ENCODE data around the gene TMEM176B. TPM values are rescaled to one million over a fixed set of nuclear protein-coding genes. Genes with fewer than 3 reads are reported as not detected.
"Not testable (repeated sequence)": the region's sequence is repeated elsewhere in the genome, so short reads cannot be mapped to it uniquely, and the experiment has no call there.

Gene TMEM176B
- total RNA-seq, 2 experiments from 2014 or later: not detected

DNA sequence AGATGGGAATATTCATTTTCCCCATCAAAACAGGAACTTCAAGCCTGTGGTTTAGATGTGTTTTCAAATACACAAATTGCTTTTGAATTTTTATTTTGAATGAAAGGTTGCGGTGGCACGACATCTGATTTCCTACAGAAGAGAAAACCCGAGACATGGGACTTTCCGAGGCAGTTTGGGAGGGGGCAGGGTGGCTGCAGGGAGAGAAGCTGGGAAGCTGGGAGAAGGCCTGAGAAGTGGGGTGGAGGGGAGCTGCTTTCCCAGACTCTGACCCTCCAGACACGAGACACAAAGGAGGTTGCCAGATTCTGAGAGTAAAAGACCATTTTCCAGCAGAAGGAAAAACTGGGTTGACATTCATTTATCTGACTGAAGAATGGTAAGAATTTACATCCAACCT is 20.0 kb upstream of the TMEM176B start:
- no peaks in the 10 kb centered on the region for H3K36me3 Mint-ChIP-seq (ENCODE audit: low read depth)
- ChIA-PET POLR2A (no interaction called here), CTCF (no interaction called here)
- Histone ChIP-seq H3K9me3 (ENCODE audit: control insufficient read depth in 1 of 2, insufficient read depth in 1 of 2, low read length in 2 of 2) (peaks cover 17 to 22% of the 10 kb centered on the region in 2 experiments), H3K27me3 (ENCODE audit: control insufficient read depth in 1 of 2, insufficient read depth in 2 of 2, low read length in 2 of 2) (peaks cover 0 to 2% of the 10 kb centered on the region in 2 experiments), H3K4me1 (ENCODE audit: insufficient read depth, low read length) (no peaks in the 10 kb centered on the region), H3K36me3 (ENCODE audit: insufficient read depth, low read length) (no peaks in the 10 kb centered on the region), H3K4me3 (ENCODE audit: low read length) (no peak overlapping the region), H3K27ac (ENCODE audit: low read depth in 1 of 2, low read length in 2 of 2) (no peak overlapping the region)
- no peak overlapping the region for H3K4me3 Mint-ChIP-seq
- intact Hi-C loops (cut with DNase I, micrococcal nuclease): no loop called here
- H3K9me3 Mint-ChIP-seq: peaks cover 5% of the 10 kb centered on the region
- H3K27ac Mint-ChIP-seq: no peak overlapping the region
- no peak for ATAC-seq (ENCODE audit: poor library complexity)
- TF ChIP-seq, protein P1, sequence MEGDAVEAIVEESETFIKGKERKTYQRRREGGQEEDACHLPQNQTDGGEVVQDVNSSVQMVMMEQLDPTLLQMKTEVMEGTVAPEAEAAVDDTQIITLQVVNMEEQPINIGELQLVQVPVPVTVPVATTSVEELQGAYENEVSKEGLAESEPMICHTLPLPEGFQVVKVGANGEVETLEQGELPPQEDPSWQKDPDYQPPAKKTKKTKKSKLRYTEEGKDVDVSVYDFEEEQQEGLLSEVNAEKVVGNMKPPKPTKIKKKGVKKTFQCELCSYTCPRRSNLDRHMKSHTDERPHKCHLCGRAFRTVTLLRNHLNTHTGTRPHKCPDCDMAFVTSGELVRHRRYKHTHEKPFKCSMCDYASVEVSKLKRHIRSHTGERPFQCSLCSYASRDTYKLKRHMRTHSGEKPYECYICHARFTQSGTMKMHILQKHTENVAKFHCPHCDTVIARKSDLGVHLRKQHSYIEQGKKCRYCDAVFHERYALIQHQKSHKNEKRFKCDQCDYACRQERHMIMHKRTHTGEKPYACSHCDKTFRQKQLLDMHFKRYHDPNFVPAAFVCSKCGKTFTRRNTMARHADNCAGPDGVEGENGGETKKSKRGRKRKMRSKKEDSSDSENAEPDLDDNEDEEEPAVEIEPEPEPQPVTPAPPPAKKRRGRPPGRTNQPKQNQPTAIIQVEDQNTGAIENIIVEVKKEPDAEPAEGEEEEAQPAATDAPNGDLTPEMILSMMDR (IDR thresholded peaks at IDR 0.05): no peak
- H3K4me1 Mint-ChIP-seq (ENCODE audit: low read depth): no peaks in the 10 kb centered on the region
- DNase-seq: no peak
- peaks cover 28% of the 10 kb centered on the region for H3K27me3 Mint-ChIP-seq

DNA sequence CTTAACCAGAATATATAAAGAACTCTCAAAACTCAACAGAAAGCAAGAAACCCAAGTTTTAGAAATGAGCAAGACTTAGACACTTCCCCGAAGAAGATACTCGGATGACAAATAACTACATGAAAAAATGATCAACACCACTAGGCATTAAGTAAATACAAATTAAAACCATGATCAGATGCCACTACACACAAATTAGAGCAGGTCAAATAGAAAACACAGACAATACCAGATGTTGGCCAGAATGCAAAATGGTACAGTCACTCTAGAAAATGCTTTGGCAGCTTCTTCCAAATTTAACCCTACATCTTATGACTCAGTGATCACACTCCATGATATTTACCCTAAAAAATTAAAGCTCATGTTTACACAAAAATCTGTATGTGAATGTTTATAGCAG is 18.8 kb upstream of the TMEM176B start:
- DNase-seq (no peak), ATAC-seq (ENCODE audit: poor library complexity) (no peak)
- Mint-ChIP-seq H3K4me1 (ENCODE audit: low read depth) (no peaks in the 10 kb centered on the region), H3K27ac (no peak overlapping the region), H3K27me3 (peaks cover 38% of the 10 kb centered on the region), H3K4me3 (no peak overlapping the region), H3K36me3 (ENCODE audit: low read depth) (no peaks in the 10 kb centered on the region), H3K9me3 (peaks cover 7% of the 10 kb centered on the region)
- intact Hi-C loops (cut with DNase I, micrococcal nuclease): no loop called here
- no peaks in the 10 kb centered on the region for H3K36me3 ChIP-seq (ENCODE audit: insufficient read depth, low read length)
- H3K27ac ChIP-seq (ENCODE audit: low read depth in 1 of 2, low read length in 2 of 2): no peak overlapping the region
- H3K9me3 ChIP-seq (ENCODE audit: control insufficient read depth in 1 of 2, insufficient read depth in 1 of 2, low read length in 2 of 2): peaks cover 17 to 24% of the 10 kb centered on the region in 2 experiments
- ChIA-PET POLR2A (no interaction called here), CTCF (no interaction called here)
- TF ChIP-seq, protein P1 (IDR thresholded peaks at IDR 0.05): no peak
- H3K4me3 ChIP-seq (ENCODE audit: low read length): no peak overlapping the region
- peaks cover 0 to 5% of the 10 kb centered on the region in 2 experiments for H3K27me3 ChIP-seq (ENCODE audit: control insufficient read depth in 1 of 2, insufficient read depth in 2 of 2, low read length in 2 of 2)
- H3K4me1 ChIP-seq (ENCODE audit: insufficient read depth, low read length): no peaks in the 10 kb centered on the region

DNA sequence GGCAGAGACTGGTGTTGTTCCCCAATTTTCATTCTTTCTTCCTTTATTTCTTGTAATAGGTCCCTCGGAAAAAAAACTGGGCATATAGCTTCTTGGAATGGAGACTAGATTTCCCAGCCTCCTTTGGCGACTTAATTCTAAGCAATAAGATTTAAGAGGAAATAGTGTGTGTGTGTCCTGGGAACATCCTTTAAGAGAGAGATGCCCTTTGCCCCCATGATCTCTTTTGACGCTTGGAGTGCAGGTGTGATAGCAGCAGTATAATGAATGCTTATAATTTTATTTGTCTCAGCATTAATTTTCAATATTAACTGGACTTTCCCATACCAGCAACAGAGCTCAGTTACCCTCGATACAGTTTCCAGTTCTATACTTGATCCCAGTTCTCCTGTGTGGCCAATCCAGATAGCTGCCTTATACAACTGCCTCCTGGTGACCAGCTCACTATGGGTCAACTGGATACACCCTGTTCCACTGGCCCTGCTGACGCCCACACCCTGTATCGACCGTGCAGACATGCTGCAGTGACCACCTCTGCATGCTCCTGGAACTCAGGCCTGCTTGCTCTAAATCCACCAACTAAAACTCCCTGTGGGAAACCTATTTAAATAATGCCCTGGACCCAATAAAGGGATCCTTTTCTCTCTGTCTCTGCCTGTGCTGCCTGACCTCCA is 14.3 kb upstream of the TMEM176B start:
- Histone ChIP-seq H3K36me3 (ENCODE audit: insufficient read depth, low read length) (no peaks in the 10 kb centered on the region), H3K9me3 (ENCODE audit: control insufficient read depth in 1 of 2, insufficient read depth in 1 of 2, low read length in 2 of 2) (peaks cover 13 to 17% of the 10 kb centered on the region in 2 experiments), H3K27ac (ENCODE audit: low read depth in 1 of 2, low read length in 2 of 2) (no peak overlapping the region), H3K4me1 (ENCODE audit: insufficient read depth, low read length) (no peaks in the 10 kb centered on the region), H3K4me3 (ENCODE audit: low read length) (no peak overlapping the region), H3K27me3 (ENCODE audit: control insufficient read depth in 1 of 2, insufficient read depth in 2 of 2, low read length in 2 of 2) (peaks cover 0 to 5% of the 10 kb centered on the region in 2 experiments)
- intact Hi-C loops (cut with DNase I, micrococcal nuclease): no loop called here
- DNase-seq: no peak
- POLR2A ChIA-PET: no interaction called here
- Mint-ChIP-seq H3K27me3 (peaks cover 71% of the 10 kb centered on the region), H3K36me3 (ENCODE audit: low read depth) (no peaks in the 10 kb centered on the region), H3K4me3 (no peak overlapping the region), H3K27ac (no peak overlapping the region), H3K4me1 (ENCODE audit: low read depth) (no peaks in the 10 kb centered on the region), H3K9me3 (peaks cover 10% of the 10 kb centered on the region)
- TF ChIP-seq, protein P1 (IDR thresholded peaks at IDR 0.05): no peak
- ATAC-seq (ENCODE audit: poor library complexity): no peak
- CTCF ChIA-PET: no interaction called here

DNA sequence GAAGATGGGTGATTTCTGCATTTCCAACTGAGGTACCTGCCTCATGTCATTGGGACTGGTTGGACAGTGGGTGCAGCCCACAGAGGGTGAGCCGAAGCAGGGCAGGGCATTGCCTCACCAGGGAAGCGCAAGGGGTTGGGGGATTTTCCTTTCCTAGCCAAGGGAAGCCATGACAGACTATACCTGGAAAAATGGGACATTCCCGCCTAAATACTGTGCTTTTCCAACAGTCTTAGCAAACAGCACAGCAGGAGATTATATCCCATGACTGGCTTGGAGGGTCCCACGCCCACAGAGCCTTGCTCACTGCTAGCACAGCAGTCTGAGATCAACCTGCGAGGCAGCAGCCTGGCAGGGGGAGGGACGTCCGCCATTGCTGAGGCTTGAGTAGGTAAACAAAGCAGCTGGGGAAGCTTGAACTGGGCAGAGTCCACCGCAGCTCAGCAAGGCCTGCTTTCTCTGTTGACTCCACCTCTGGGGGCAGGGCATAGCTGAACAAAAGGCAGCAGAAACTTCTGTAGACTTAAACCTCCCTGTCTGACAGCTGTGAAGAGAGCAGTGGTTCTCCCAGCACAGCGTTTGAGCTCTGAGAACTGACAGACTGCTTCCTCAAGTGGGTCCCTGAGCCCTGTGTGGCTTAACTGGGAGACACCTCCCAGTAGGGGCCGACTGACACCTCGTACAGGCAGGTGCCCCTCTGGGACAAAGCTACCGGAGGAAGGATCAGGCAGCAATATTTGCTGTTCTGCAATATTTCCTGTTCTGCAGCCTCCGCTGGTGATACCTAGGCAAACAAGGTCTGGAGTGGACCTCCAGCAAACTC is 7.7 kb upstream of the TMEM176B start:
- H3K4me3 ChIP-seq (ENCODE audit: low read length); H3K36me3 Mint-ChIP-seq (ENCODE audit: low read depth); DNase-seq; H3K36me3 ChIP-seq (ENCODE audit: insufficient read depth, low read length); ATAC-seq (ENCODE audit: poor library complexity); H3K27ac ChIP-seq (ENCODE audit: low read depth in 1 of 2, low read length in 2 of 2); H3K4me3 Mint-ChIP-seq; POLR2A ChIA-PET; H3K27ac Mint-ChIP-seq; H3K4me1 ChIP-seq (ENCODE audit: insufficient read depth, low read length); intact Hi-C loops (cut with DNase I, micrococcal nuclease); H3K4me1 Mint-ChIP-seq (ENCODE audit: low read depth): not testable (repeated sequence)
- H3K27me3 Mint-ChIP-seq: peaks cover 83% of the 10 kb centered on the region
- peaks cover 11% of the 10 kb centered on the region for H3K9me3 Mint-ChIP-seq
- CTCF ChIA-PET: interaction anchor here (1.5 kb wide), 1 partner anchor 29 kb away, joined by 4 read pairs; no protein-coding TSS in a partner anchor
- Histone ChIP-seq H3K9me3 (ENCODE audit: control insufficient read depth in 1 of 2, insufficient read depth in 1 of 2, low read length in 2 of 2) (peaks cover 13 to 17% of the 10 kb centered on the region in 2 experiments), H3K27me3 (ENCODE audit: control insufficient read depth in 1 of 2, insufficient read depth in 2 of 2, low read length in 2 of 2) (peaks cover 15 to 21% of the 10 kb centered on the region in 2 experiments)
